Epidermal melanocyte (primary cell): Measurements from ENCODE around the gene AFF1.

ENCODE experiments used
- DNase-seq: peaks from one replicate; pipeline ENCODE4 v3.0.0; 2011; ENCODE audit warnings: low spot score; ENCODE audit not compliant: insufficient read length

Gene AFF1

DNA sequence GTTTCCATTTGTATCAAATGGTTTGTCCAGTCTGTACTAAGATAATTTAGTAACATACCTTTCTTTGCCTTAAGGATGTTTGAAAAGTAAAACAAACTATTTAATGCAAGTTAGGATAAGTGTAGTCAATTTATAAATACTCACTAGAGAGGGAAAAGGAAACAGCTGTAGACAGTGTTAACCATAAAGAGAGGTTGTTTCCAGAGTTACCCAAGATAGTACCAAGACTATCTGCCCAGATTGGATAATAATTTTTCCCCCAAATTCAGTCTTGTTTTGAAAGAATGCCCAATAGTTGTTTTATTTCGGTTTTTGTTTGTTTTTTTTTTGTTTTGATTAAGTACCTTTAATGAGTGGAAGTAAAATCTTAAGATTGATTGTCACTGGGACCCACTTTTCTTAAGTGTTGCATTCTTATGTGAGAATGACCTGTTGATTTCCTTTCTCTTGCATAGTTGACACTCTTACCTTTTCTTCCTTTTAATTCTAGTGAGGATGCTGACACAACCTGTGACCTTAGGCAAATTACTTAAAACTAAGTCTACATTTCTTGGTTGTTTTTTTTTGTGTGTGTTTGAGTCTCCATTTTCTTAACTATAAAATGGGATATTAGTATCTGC lies 12.8 kb downstream of the AFF1 start:
- no peak for DNase-seq

DNA sequence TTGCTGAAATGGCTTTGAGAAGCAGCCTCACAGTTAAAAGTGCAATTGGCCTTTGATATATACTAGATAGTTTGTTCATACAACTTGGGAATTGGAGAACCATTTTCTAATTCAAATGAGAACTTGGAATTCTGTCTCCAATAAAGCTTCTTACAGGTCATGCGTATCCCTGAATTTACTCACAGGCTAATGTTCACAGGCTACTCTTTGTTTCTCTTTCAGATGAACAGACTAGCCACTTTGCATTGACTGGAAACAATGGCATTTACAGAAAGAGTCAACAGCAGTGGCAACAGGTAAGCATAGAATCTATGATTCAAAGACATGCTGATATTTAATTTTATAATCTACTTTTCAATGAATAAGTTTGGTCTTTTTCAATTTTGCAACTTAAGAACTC lies 13.5 kb downstream of the AFF1 start:
- no peak for DNase-seq

DNA sequence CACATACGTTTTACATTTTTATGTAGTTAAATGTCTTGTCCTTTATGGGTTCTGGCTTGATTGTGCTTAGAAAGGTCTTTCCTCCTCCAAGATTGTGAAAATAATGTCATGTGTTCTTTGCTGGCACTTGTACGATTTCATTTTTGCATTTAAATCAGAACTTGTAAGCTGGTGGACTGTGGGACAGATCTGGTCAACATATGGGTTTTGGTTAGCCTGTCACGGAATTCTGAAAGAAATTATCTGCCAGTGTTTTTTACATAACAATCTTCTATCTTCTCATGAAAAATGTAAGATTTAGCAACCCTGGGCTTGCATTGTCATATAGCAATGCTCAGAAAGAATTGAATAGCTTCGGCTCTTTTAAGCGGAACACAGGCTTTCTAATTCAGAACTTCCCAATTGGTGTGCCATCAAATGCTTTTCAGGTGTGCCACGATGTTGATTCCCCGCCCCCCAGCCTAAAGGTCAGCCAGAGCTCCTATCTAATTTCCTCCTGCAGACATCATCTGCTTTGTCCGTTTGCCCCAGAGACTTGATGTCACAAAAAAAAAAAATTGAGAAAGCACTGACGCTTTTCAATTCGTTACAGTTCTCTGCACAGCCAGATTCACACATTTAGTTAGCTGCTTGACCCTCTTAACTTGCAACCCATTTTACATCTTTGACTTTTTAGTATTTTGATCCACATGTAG lies 16.2 kb downstream of the AFF1 start:
- DNase-seq = no peak

DNA sequence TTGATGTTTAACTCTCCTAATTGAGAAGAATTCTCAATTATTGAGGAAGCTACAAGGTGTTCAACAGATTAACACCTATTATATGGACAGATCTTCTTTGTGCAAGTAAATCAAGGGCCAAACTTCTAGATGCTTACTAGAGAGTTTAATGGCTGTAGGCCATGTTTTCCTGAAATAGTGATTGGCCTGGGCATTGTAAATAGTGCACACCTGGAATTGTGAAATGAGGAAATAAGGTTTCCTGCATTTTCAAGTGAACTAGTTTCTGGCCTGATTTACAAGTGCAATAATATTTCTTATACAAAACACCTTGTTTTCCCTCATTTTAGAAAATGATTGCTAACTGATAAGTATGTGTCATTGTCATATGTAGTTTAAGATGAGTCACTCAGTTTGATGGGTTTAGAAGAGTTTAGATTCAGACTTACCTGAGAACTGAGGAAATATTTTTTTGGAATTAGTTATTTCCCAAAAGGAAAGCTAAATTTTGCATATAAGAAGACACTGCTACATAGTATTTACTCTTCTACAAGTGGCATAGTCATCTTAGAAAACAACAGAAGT lies 21.2 kb downstream of the AFF1 start:
- no peak for DNase-seq

DNA sequence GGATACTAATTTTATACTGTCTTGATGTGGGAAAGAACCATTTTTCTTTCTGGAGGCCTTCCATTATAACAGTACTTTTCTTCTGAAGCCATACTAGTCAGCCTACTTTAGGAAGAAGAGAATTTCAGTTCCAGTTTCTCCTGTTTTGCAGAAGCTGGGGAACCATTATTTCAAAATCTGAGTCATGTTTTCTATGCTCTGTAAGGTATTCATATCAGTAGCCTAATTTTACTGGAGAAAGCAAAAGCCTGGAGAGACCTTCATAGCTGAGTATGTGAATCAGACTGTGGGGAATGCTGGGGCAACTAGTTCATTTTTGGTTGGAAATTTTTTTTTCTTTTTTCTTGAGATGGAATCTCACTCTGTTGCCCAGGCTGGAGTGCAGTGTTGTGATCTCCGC lies 22.4 kb downstream of the AFF1 start:
- no peak for DNase-seq

DNA sequence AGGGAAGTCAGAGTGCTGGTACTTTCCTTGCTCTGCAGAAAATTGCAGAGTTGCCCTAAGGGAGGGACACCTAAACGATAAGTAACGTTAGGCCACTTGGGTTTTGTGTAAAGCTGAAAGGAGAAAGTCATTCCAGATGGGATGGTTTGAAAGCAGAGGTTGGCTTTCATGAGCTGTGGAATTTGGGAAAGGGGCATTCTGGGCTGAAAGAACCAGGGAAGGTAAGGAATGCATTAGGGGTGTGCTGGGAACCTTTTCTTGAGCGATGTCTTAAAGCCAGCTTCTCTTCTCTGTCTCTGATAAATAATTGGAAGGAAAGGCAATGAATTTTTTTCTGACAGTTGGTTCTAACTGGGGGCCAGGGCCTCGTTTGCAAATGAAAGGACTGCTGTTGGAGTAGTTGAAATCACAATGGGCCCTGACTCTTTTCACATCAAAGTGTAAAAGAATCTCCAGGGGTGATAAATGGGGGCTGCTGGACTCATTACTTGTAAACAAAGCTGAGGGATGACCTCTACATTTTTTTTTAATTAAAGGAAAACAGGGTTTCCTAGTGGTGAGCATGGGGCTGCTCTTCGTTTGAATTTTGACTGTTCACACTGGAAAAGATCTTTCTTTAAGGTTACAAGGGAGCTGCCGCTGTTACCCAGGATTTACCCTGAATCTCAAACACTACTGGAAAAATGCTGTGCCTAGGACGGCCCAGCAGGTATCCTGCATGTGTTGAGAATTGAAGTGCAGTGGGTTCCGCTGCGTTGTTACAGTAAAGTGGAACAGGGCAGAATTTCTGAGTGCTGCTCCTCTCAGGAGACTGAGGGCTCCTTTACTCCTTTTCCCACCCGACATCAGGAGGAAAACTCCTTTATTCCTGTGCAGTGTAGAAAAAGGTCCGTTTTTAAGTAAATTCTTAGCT lies 25.0 kb downstream of the AFF1 start:
- no peak for DNase-seq

DNA sequence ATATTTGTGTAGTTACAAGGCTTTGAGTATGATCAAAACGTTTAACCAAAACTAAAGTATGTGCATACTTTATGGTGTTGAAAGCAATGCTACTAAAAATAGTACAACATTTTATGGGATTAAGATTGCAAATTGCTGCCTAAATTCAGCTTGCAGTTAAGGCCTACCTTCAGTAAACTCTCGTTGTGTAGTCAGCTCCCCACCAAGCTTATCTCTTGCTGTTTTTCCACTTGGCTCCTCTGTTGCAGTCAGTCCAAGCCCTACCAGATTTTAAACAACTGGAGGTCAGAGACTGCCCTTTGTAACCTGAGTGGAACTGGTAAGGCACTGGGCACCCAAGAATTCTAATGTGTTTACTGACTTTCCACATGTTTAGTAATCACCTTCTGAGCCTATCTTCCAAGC lies 25.7 kb downstream of the AFF1 start:
- no peak for DNase-seq

DNA sequence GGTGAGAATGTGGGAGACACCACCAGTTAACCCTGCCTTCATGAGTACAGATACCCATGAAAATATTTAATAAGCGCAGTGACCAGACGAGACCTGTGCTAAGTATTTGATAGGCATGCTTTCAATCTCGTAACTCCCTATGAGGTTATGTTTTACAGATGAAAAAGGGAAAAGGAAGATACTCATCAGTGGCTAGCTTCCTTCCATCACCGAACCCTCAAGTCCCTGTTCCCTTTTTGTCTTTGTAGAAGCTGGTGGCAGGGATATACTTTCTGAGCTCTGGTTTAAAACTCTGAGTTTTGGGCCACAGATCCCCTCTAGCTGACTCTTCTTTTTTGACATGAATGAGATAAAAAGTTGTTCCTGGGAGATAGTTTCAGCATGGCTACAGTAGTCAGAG lies 26.3 kb downstream of the AFF1 start:
- DNase-seq = no peak

DNA sequence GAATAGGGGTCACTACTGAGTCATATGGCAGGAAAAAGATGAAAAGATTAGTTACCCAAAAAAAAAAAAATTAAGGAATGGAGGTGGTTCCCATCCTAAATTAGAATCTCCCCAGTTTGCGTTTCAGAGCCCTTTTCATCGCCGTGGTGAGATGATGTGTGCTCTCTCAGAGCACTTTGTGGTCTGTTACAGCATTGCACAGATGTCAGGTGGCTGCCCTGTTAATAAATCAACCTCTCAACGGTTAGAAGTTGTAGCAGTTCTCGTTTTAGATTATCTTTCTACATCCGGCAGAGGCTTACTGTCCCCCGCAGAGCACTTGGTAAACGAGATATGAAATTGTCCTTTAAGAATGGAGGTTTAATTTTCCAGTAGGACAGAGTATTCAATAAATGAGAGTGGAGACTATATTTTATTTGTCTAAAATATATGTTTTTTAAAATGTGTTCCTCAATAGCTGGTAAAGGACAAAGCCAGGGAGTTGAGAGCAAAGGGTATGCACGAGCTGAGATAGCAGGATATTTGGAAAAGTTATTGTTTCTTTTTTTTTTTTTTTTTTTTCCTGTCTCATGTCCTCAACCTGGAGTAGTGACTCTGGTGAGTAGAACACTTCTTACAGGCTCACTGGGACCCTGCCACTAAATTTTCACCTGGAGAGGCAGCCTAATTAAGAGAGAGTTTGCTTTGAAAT lies 26.9 kb downstream of the AFF1 start:
- DNase-seq = no peak

DNA sequence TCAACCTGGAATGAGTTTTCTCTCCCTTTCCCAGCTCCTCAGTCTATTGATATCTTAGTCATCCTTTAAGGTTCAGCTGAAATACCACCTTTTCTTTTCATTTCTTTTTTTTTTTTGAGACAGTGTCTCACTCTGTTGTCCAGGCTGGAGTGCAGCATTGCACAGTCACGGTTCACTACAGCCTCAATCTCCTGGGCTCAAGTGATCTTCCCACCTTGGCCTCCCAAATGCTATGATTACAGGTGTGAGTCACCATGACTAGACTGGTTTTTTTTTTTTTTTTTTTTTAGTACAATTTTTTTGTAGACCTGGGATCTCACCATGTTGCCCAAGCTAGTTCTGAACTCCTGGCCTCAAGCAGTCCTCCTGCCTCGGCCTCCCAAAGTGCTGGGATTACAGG lies 28.9 kb downstream of the AFF1 start:
- DNase-seq = no peak

DNA sequence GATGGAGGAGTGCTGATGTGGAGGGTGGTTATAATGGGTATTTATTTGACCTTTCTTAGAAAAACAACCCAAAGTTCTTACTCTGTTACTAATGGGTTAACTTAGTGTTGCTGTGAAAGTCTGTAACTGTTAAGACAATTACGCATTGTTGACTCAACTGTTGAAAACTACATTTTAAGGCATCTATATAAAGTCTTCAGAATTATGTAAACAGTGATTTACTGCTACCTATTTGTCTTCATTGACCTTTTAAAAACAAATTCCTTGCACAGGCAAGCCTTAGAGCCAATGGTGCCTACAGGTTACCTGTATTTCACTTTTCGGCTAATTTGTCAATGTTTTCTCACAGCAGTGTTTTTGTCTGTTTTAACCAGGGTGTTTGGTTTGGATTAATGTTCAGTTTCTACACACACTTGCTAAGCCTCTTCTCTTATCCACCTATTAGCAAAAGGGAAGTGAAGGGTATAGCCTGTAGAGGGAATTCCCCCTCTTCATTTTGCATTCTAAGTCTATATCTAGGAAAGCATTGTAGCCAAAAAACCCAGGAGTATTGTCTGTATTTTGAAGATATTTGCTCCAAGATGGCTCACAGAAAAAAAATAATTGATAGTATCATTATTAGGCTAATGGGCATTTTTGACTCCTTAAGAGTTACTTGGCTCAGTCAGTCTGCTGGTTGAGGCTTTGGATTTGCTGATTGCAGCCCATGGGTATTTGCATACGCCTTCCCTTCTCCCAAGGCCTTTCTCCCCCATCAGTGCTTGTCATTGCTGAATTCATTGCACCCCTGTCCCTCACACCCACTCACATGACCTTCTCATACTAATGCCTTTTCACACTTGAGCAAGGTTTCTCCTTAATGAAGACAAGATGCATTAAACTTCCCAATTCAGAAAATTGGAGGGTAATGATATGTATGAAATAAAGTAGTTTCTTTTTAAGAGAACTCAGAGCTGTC lies 30.5 kb downstream of the AFF1 start:
- DNase-seq = no peak

DNA sequence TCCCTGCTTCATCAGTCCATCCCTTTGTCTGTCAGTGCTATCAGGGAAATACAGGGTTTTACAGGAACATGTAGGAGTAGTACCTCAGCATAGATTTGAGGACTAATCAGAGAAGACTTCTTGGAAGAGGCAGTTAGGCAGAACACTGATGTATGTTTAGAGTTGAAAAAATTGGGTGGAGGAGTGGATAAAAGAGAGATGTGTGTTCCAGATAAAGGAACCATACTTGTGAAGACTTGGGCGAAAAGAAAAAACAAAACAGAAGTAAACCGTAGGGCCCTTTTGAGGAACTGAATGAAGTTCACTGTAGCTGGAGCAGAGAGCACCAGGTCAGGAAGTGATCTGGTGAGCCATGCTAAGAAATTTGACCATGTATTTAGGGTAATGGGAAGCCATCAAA lies 32.3 kb downstream of the AFF1 start:
- no peak for DNase-seq

DNA sequence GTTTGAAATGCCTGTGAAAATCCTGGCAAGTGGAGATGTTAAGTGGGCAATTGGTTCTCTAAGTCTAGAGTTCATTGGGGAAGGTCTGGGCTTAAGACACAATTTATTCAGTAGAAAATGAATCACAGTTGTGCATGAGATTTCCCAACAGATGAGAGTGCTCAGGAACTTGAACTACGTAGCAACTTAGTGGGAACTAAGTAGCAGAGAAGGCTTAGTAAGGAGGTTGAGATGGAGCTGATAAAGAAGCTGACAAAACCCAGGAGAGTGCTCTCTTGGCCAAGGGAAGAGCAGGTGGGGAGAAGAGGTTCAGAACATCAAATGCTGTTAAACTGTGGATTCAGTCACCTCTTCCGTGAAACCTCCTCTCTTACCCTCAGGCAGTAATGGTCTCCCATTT lies 33.0 kb downstream of the AFF1 start:
- DNase-seq = no peak

DNA sequence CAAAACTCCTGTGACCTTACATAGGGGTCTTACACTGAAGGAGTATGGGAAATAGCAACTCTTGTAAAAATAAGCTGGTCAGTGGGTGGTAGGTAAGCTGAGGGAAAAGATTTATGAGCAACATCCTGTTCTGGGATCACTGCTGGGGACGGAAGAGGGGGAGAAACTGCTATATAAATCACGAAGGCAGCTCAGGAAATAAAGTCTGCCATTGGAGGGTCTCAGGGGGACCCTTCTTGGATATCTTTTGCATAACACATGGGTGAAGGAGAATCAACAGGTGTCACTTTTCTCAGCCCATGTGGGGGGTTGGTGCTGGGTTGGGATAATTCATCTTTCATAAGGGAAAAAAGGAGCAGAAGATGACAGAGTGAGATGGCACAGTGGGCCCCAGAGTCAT lies 33.7 kb downstream of the AFF1 start:
- no peak for DNase-seq

DNA sequence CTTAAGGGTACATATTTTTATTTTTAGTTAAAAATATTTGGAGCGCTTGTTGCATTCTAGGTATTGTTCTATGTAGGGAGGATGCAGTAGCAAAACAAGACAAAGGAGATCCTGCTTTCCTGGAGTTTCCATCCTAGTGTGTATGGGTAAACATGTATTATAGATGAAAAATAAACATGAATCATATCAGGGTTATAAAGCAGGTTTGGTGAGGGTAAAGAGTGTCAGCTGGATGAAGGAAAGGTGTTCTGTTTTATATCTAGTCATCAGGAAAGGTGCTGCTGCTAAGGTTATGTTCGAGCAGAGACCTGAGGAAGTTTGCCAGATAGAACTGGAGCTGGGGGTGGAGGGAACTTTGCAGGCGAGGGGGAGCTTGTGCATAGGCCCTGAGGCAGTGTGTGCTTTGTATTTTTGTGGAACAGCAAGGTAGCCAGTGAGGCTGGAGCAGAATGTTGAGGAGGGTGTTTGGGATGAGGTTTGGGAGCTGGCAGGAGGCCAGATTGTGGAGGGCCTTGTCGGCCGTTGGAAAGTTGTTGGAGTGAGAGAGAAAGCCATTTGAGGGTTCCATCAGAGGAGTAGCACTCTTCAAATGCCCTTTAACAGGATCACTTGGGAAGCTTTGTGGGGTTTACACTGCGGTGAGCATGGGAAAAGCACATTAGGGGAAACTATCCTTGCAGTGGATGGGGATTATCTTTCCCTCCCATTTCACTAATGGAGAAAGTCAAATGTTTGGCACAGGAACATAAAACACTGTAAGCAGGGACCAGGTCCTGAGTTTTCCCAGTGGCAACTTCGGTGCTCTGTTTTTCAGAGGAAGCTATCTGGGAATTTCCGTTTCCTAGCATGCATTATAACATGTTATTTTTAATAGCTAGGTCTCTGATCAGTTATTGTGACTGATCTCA lies 35.9 kb downstream of the AFF1 start:
- no peak for DNase-seq

DNA sequence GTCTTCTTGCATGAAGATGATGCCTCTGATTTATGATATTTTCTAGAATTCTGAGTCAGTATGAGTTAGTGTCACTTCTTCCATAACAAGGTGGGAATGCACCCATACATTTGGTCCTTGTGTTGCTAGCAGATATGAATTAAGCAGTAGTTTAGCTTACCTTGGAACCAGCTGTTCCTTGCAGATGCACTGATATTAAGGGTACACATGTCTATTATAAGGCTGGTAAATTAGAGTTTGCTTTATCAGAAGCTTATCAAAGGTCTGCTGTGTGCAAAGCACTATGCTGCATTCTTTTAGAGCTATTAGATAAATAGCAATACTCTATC lies 36.5 kb downstream of the AFF1 start:
- DNase-seq = no peak

DNA sequence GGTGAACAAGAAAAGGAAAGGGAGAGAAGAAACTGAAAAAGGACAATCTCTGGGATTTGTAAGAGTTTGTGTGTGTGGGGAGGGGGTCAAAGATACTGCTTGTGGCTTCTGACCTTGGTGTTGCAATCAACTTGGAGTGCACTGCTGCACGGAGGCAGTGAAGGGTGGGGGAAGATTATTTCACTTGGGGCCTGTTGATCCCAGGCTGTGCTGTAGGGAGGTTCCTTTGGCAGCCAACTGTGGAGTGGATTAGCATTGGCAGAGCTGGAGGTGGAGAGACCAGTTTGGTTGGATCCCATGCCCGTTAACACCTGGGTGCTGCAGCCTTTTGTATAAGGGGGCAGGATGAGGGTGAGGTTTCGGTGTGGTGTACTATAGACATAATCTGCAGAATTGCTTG lies 38.2 kb downstream of the AFF1 start:
- no peak for DNase-seq

DNA sequence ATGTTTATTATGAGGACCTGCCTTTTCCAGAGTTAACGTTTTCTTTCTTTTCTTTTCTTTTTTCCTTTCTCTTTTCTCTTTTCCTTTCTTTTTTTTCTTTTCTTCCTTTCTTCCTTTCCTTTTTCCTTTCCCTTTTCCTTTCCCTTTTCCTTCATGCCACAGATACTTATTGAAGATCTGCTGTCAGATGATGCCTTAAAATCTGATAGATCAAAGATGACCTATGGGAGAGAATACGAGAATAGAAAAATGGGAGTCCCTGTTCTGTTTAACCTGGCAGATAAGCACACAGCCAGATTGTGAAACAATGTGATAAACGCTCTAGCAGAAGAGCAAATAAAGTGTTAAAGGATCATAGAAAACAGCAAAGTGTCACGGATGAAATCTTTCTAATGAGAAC lies 38.9 kb downstream of the AFF1 start:
- DNase-seq = no peak

DNA sequence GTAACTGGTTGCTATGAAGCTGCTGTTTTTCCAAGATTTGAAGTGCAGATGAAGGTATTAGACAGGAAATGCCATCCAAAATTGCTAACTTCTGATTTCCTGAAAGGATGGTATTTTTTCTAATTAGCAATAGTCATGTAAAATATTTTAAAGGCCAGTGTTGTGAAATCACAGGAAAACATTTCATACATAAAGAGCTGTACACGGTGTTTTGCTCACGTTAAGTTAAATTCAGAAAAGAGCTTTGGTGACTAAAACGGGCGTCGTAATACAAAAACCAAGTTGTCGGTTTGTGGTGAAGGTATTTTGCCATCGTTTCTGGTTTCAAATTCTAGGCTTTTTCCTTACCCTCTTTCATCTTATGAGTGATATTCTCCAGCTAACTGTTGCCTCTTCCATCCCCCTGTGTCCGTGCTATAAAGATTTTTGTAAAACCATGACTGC lies 39.8 kb downstream of the AFF1 start:
- no peak for DNase-seq
